Lower leg skin (tissue), 4 donors: ENCODE results near the gene CORO1C. TPM values are rescaled to one million over a fixed set of nuclear protein-coding genes. Genes with fewer than 3 reads are reported as not detected.
A peak's percentile ranks its signal among the peaks of the same experiment; 100 is the strongest.
"Not testable (repeated sequence)": the region's sequence is repeated elsewhere in the genome, so short reads cannot be mapped to it uniquely, and the experiment has no call there.

Experiments
- DNase-seq, 2 donors: peaks; one replicate each; pipeline ENCODE4 v3.0.0-alpha.2; 2019; ENCODE audit warnings: low spot score in 2 of 2
- H3K4me3 ChIP-seq: fragments of 200-600 bp; sonication (generic); 2 replicates; pipeline ENCODE4 v1.5.1; 2017; ENCODE audit warnings: mild to moderate bottlenecking, low read depth; ENCODE audit not compliant: poor library complexity, severe bottlenecking
- CTCF ChIP-seq, 3 donors: fragments of 450-650 bp; IDR thresholded peaks; one replicate each; pipeline ENCODE4 v1.5.1; 2016; ENCODE audit warnings: antibody characterized with exemption in 3 of 3, mild to moderate bottlenecking in 3 of 3, moderate library complexity in 2 of 3
- POLR2A ChIP-seq, 2 donors: fragments of 450-650 bp; IDR thresholded peaks; one replicate each; pipeline ENCODE4 v1.6.1; 2016 to 2017; ENCODE audit warnings: antibody characterized with exemption in 2 of 2, mild to moderate bottlenecking in 1 of 2, moderate library complexity in 1 of 2
- WGBS, 2 donors: methylation state at CpG; one replicate each; pipeline ENCODE4 v1.1.5; 2018; 5-methylcytosine and 5-hydroxymethylcytosine counted together
- intact Hi-C: fragments of 100-400 bp; cut with DNase I; formaldehyde crosslinking; loops from one replicate; pipeline ENCODE4 v1.15.0; 2023; ENCODE audit warnings: low total_unique reads
- total RNA-seq, 4 donors: library from RNA; depleted of rRNA; stranded (reverse); fragments of >200 nt; gene quantifications; one replicate each; pipeline ENCODE4 v1.1.0, GENCODE V29; 2016

Gene CORO1C
- total RNA-seq, 4 donors from 2014 or later: 86.5 to 193 (median 146) TPM

- peak; percentile 69 to 93 for DNase-seq
- H3K4me3 ChIP-seq: no peak within 1 kb of the TSS
- intact Hi-C loops: no loop called here
- TF ChIP-seq POLR2A (IDR thresholded peaks at IDR 0.05) (no peak), CTCF (IDR thresholded peaks at IDR 0.05) (no peak)
- WGBS, 2 donors: 64 to 70% methylated on average over 11 to 14 of the region's 14 CpGs
Observed at GRCh38 chr12:108633534-108634248, 97.6 kb downstream of the CORO1C start, which contains the start of gene SELPLG. Gene SELPLG, minus strand, starts transcription at chr12:108633894. Its CDS starts 9,587 bp downstream, at chr12:108624307.

- H3K4me3 ChIP-seq: no peak overlapping the region
- 80 to 93% methylated on average over 7 of the region's 7 CpGs for WGBS, 2 donors
- TF ChIP-seq CTCF (IDR thresholded peaks at IDR 0.05) (no peak), POLR2A (IDR thresholded peaks at IDR 0.05) (no peak)
- intact Hi-C loops: no loop called here
- DNase-seq: no peak
Observed at GRCh38 chr12:108633081-108633533, 98.2 kb downstream of the CORO1C start.

- H3K4me3 ChIP-seq, intact Hi-C loops: not testable (repeated sequence)
- 94 to 96% methylated on average over 4 of the region's 4 CpGs for WGBS, 2 donors
- DNase-seq: peak in 1 of 2 donors; percentile 46
Observed at GRCh38 chr12:108631261-108631660, 100.1 kb downstream of the CORO1C start.

GRCh38 chr12:108630481-108631207 lies 100.7 kb downstream of the CORO1C start:
- TF ChIP-seq POLR2A (IDR thresholded peaks at IDR 0.05) (no peak), CTCF (IDR thresholded peaks at IDR 0.05) (no peak)
- intact Hi-C loops: no loop called here
- H3K4me3 ChIP-seq: no peak overlapping the region
- peak in 1 of 2 donors; percentile 40 for DNase-seq
- 33 to 42% methylated on average over 9 of the region's 9 CpGs for WGBS, 2 donors

- DNase-seq: no peak
- H3K4me3 ChIP-seq: no peak overlapping the region
- 50% methylated on average over 17 of the region's 17 CpGs for WGBS, 2 donors
- intact Hi-C loops: no loop called here
- TF ChIP-seq CTCF (IDR thresholded peaks at IDR 0.05): no peak
Observed at GRCh38 chr12:108629824-108630476, 101.4 kb downstream of the CORO1C start.

GRCh38 chr12:108629151-108629550 lies 102.2 kb downstream of the CORO1C start:
- H3K4me3 ChIP-seq: no peak overlapping the region
- intact Hi-C loops: no loop called here
- DNase-seq: no peak
- 80 to 82% methylated on average over 5 of the region's 5 CpGs for WGBS, 2 donors
- TF ChIP-seq CTCF (IDR thresholded peaks at IDR 0.05): no peak
- no peak for TF ChIP-seq POLR2A (IDR thresholded peaks at IDR 0.05)
